Measurements from ENCODE around the gene KIRREL3. TPM values are rescaled to one million over a fixed set of nuclear protein-coding genes. Genes with fewer than 3 reads are reported as not detected.

The KIRREL3 gene
- total RNA-seq, 1 donor from 2014 or later: 0.26 TPM

GRCh38 chr11:126949066-126949891 is 51.3 kb downstream of the KIRREL3 start:
- Mint-ChIP-seq H3K36me3 (ENCODE audit: insufficient read depth) (no peaks in the 10 kb centered on the region), H3K27ac (no peak overlapping the region), H3K4me1 (ENCODE audit: low read depth) (no peaks in the 10 kb centered on the region), H3K9me3 (ENCODE audit: low read depth) (no peaks in the 10 kb centered on the region), H3K4me3 (ENCODE audit: low read depth) (no peak overlapping the region), H3K27me3 (peaks cover 72% of the 10 kb centered on the region)
- DNase-seq (ENCODE audit: low spot score, unreplicated experiment): no peak
- TF ChIP-seq CTCF (IDR thresholded peaks at IDR 0.05; ENCODE audit: unreplicated experiment): no peak

GRCh38 chr11:126948563-126948962 is 52.0 kb downstream of the KIRREL3 start:
- Mint-ChIP-seq H3K4me1 (ENCODE audit: low read depth) (no peaks in the 10 kb centered on the region), H3K9me3 (ENCODE audit: low read depth) (no peaks in the 10 kb centered on the region), H3K4me3 (ENCODE audit: low read depth) (no peak overlapping the region), H3K27ac (no peak overlapping the region), H3K27me3 (peaks cover 73% of the 10 kb centered on the region), H3K36me3 (ENCODE audit: insufficient read depth) (no peaks in the 10 kb centered on the region)
- DNase-seq (ENCODE audit: low spot score, unreplicated experiment): no peak
- TF ChIP-seq CTCF (IDR thresholded peaks at IDR 0.05; ENCODE audit: unreplicated experiment): no peak

- DNase-seq (ENCODE audit: low spot score, unreplicated experiment): no peak
- Mint-ChIP-seq H3K4me3 (ENCODE audit: low read depth) (no peak overlapping the region), H3K4me1 (ENCODE audit: low read depth) (no peaks in the 10 kb centered on the region), H3K27me3 (peaks cover 64% of the 10 kb centered on the region), H3K9me3 (ENCODE audit: low read depth) (no peaks in the 10 kb centered on the region), H3K27ac (no peak overlapping the region), H3K36me3 (ENCODE audit: insufficient read depth) (no peaks in the 10 kb centered on the region)
- TF ChIP-seq CTCF (IDR thresholded peaks at IDR 0.05; ENCODE audit: unreplicated experiment): no peak
Observed at GRCh38 chr11:126945319-126945718, 55.3 kb downstream of the KIRREL3 start.

GRCh38 chr11:126943316-126943715 is 57.3 kb downstream of the KIRREL3 start:
- no peak for TF ChIP-seq CTCF (IDR thresholded peaks at IDR 0.05; ENCODE audit: unreplicated experiment)
- Mint-ChIP-seq H3K4me3 (ENCODE audit: low read depth) (no peak overlapping the region), H3K9me3 (ENCODE audit: low read depth) (no peaks in the 10 kb centered on the region), H3K27me3 (peaks cover 64% of the 10 kb centered on the region), H3K36me3 (ENCODE audit: insufficient read depth) (no peaks in the 10 kb centered on the region), H3K4me1 (ENCODE audit: low read depth) (no peaks in the 10 kb centered on the region), H3K27ac (no peak overlapping the region)
- DNase-seq (ENCODE audit: low spot score, unreplicated experiment): no peak

GRCh38 chr11:126942146-126942545 is 58.4 kb downstream of the KIRREL3 start:
- no peak overlapping the region for H3K27ac Mint-ChIP-seq
- no peak overlapping the region for H3K4me3 Mint-ChIP-seq (ENCODE audit: low read depth)
- H3K9me3 Mint-ChIP-seq (ENCODE audit: low read depth): no peaks in the 10 kb centered on the region
- no peaks in the 10 kb centered on the region for H3K36me3 Mint-ChIP-seq (ENCODE audit: insufficient read depth)
- H3K27me3 Mint-ChIP-seq: peaks cover 57% of the 10 kb centered on the region
- H3K4me1 Mint-ChIP-seq (ENCODE audit: low read depth): no peaks in the 10 kb centered on the region
- no peak for DNase-seq (ENCODE audit: low spot score, unreplicated experiment)
- no peak for TF ChIP-seq CTCF (IDR thresholded peaks at IDR 0.05; ENCODE audit: unreplicated experiment)

Measured in progenitor cell of endocrine pancreas (in vitro differentiated cells).